GM12878 (cell line): ENCODE data around the gene CNR1.

Experiments used
- BACH1 ChIP-seq: fragments of 450-650 bp; IDR thresholded peaks from 2 replicates; pipeline ENCODE4 v1.6.1; 2017; ENCODE audit warnings: mild to moderate bottlenecking, borderline replicate concordance
- POLR2AphosphoS5 ChIP-seq: IDR thresholded peaks from 2 replicates; pipeline ENCODE4 v1.6.1; 2011; ENCODE audit warnings: mild to moderate bottlenecking, low read length, inconsistent platforms
- RBBP5 ChIP-seq: fragments of 200-600 bp; sonication (generic); conservative IDR thresholded peaks from 2 replicates; pipeline ENCODE4 v1.6.1; 2016
- TF ChIP-seq, protein P1 (sequence below), 3 experiments: IDR thresholded peaks in 2 of 3; conservative IDR thresholded peaks in 1 of 3; 2 replicates each; pipeline ENCODE4 v1.5.1; 2011; ENCODE audit warnings: low read depth in 3 of 3, low read length in 3 of 3, mild to moderate bottlenecking in 3 of 3, control low read depth in 2 of 3, moderate library complexity in 2 of 3, inconsistent platforms in 1 of 3, mixed read lengths in 1 of 3; ENCODE audit not compliant: control insufficient read depth in 2 of 3, insufficient read depth in 1 of 3; ENCODE audit errors: extremely low read depth in 1 of 3

DNA sequence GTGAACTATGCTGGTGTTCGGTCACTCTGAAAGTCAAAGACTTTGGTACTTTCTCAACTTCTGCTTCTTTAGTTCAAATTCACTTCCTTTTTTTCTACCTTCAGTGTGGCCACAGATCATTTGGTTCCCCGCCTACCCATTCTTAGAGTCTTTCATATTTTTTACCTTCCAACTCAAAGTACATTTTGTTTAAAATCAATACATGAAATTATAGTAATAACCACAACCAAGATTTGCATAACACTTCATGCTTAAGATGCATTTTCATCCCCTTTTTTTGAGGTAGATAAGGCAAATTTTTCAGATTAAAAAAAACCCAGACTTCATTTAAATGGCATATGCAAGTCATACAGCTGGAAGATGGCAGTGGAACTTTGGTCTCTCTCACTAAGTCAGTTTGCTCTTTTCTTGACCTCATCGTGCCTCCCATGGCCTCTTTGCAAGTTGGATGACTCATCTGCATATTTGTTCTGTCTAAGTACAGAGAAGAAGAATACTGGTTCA lies 11.9 kb upstream of the CNR1 start:
- TF ChIP-seq RBBP5, result no peak
- TF ChIP-seq, protein P1, sequence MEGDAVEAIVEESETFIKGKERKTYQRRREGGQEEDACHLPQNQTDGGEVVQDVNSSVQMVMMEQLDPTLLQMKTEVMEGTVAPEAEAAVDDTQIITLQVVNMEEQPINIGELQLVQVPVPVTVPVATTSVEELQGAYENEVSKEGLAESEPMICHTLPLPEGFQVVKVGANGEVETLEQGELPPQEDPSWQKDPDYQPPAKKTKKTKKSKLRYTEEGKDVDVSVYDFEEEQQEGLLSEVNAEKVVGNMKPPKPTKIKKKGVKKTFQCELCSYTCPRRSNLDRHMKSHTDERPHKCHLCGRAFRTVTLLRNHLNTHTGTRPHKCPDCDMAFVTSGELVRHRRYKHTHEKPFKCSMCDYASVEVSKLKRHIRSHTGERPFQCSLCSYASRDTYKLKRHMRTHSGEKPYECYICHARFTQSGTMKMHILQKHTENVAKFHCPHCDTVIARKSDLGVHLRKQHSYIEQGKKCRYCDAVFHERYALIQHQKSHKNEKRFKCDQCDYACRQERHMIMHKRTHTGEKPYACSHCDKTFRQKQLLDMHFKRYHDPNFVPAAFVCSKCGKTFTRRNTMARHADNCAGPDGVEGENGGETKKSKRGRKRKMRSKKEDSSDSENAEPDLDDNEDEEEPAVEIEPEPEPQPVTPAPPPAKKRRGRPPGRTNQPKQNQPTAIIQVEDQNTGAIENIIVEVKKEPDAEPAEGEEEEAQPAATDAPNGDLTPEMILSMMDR (IDR thresholded peaks at IDR 0.05 in 2 of 3, conservative IDR thresholded peaks at IDR 0.05 in 1 of 3; ENCODE audit: control insufficient read depth in 2 of 3, extremely low read depth in 1 of 3, insufficient read depth in 1 of 3, low read depth in 3 of 3, low read length in 3 of 3), result no peak
- TF ChIP-seq BACH1, result no peak
- TF ChIP-seq POLR2AphosphoS5, result no peak
